Measurements from ENCODE around the gene XRCC2. TPM values are rescaled to one million over a fixed set of nuclear protein-coding genes. Genes with fewer than 3 reads are reported as not detected.

The XRCC2 gene
- total and polyA plus RNA-seq, 2 experiments from 2014 or later = 18.9 to 33.2 TPM

DNA sequence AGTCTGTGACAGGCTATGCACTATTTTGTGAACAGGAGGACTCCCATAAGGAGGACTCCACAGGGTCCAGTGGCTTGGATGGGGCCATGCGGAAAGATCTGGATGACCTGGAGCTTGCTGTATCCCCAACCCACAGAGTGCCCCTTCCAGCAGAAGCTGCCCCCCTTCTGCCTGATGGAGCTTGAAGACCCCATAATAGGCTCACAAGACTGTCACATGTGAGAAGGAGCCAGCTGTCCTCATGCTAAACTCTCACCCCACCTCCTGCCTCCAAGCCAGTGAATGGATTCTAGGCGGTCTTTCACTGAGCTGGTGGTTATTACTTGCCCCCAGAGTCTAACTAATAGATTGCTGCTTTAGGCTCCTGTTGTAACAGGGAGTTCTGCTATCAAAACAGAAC, 79.1 kb downstream of the XRCC2 start (continued):
- TF ChIP-seq ETS1 (IDR thresholded peaks at IDR 0.05) (no peak), STAT1 (IDR thresholded peaks at IDR 0.05; ENCODE audit: unreplicated experiment) (no peak), JUNB (IDR thresholded peaks at IDR 0.05; ENCODE audit: unreplicated experiment) (no peak), ZNF462 (CRISPR knock-in tag; IDR thresholded peaks at IDR 0.05) (no peak), EZH2phosphoT487 (IDR thresholded peaks at IDR 0.05; ENCODE audit: unreplicated experiment) (no peak)

Small RNAs within 50 kb of the gene (small RNA-seq; reads per million reads assigned to genes)
- gene RF00568 (ENCODE audit: low replicate concordance) = not detected

Other genes starting within 250 kb of the XRCC2 start
- 29.9 and 39.0 TPM in 2 replicates for gene KMT2C, start 240.1 kb downstream of the XRCC2 start, total RNA-seq (2014; rRNA removed; shearing (Covaris generic))
- gene KMT2C, start 240.1 kb downstream of the XRCC2 start, polyA plus RNA-seq (2016; fragmentation: Nextera tagmentation; extraction: Ambion mirVana) = 9.1 and 11.4 TPM in 2 replicates
- 30.1 TPM in 2 replicates for gene ACTR3B, start 83.6 kb upstream of the XRCC2 start, total RNA-seq (2014; rRNA removed; shearing (Covaris generic))
- gene ACTR3B, start 83.6 kb upstream of the XRCC2 start, polyA plus RNA-seq (2016; fragmentation: Nextera tagmentation; extraction: Ambion mirVana) = 24.7 and 27.7 TPM in 2 replicates

Data from GM23338 (cell line).